Right atrium auricular region (tissue), 2 donors: ENCODE measurements around the gene CEP72. TPM values are rescaled to one million over a fixed set of nuclear protein-coding genes. Genes with fewer than 3 reads are reported as not detected.

Source experiments
- DNase-seq: peaks from one replicate; pipeline ENCODE4 v3.0.0-alpha.2; 2019; ENCODE audit warnings: low spot score
- H3K27ac ChIP-seq, 2 donors: fragments of 200-600 bp; sonication (generic); 1 replicate in 1 of 2; 2 replicates in 1 of 2; pipeline ENCODE4 v1.5.1; 2016 to 2019
- H3K27me3 ChIP-seq, 2 donors: fragments of 200-600 bp; sonication (generic); one replicate each; pipeline versions ENCODE4 v1.5.1 to v1.6.0; 2017 to 2019
- H3K36me3 ChIP-seq: fragments of 200-600 bp; sonication (generic); one replicate; pipeline ENCODE4 v1.5.1; 2016
- H3K4me1 ChIP-seq, 2 donors: fragments of 200-600 bp; sonication (generic); one replicate each; pipeline versions ENCODE4 v1.5.1 to v1.6.0; 2017 to 2019
- H3K4me3 ChIP-seq, 2 donors: fragments of 200-600 bp; sonication (generic); 1 replicate in 1 of 2; 2 replicates in 1 of 2; pipeline ENCODE4 v1.5.1; 2017 to 2019; ENCODE audit warnings: mild to moderate bottlenecking in 1 of 2, moderate library complexity in 1 of 2
- H3K9me3 ChIP-seq, 2 donors: fragments of 200-600 bp; sonication (generic); one replicate each; pipeline ENCODE4 v1.5.1; 2019
- CTCF ChIP-seq, 2 donors: fragments of 200-600 bp; sonication (generic); IDR thresholded peaks; one replicate each; pipeline ENCODE4 v1.5.1; 2019; ENCODE audit warnings: antibody characterized with exemption in 2 of 2
- total RNA-seq, 2 donors: library from RNA; depleted of rRNA; stranded (reverse); fragments of >200 nt; gene quantifications; one replicate each; pipeline ENCODE4 v1.1.0, GENCODE V29; 2016

CEP72 gene
- total RNA-seq, 2 donors from 2014 or later, result 0.41 to 1.0 TPM

GRCh38 chr5:618450-618849 is 6.3 kb downstream of the CEP72 start:
- DNase-seq, result no peak
- H3K27ac ChIP-seq, result no peak overlapping the region
- TF ChIP-seq CTCF (IDR thresholded peaks at IDR 0.05), result no peak
- peaks cover 12% of the 10 kb centered on the region for H3K36me3 ChIP-seq
- no peaks in the 10 kb centered on the region for H3K27me3 ChIP-seq
- H3K4me1 ChIP-seq, result no peaks in the 10 kb centered on the region
- no peaks in the 10 kb centered on the region for H3K9me3 ChIP-seq
- no peak overlapping the region for H3K4me3 ChIP-seq

DNA sequence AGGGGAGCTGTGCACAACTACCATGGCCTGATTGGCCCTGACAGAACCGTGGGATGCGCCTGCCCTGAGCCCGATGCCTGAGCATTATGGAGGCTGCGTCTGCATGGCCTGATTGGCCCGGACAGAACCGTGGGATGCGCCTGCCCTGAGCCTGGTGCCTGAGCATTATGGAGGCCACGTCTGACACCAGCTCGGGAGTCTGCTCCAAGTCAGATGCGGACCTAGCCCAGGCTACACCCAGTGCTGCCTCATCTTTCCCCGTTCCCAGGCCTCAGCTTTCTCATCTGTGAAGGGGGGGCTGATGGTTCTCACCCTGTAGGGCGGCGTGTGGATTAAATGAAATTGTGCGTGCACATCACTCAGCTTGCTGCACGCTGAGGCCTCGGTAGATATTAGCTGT is 7.3 kb downstream of the CEP72 start:
- Histone ChIP-seq H3K4me3 (no peak overlapping the region), H3K27ac (no peak overlapping the region), H3K9me3 (no peaks in the 10 kb centered on the region), H3K36me3 (peaks cover 12% of the 10 kb centered on the region), H3K27me3 (no peaks in the 10 kb centered on the region), H3K4me1 (no peaks in the 10 kb centered on the region)
- no peak for TF ChIP-seq CTCF (IDR thresholded peaks at IDR 0.05)
- no peak for DNase-seq

DNA sequence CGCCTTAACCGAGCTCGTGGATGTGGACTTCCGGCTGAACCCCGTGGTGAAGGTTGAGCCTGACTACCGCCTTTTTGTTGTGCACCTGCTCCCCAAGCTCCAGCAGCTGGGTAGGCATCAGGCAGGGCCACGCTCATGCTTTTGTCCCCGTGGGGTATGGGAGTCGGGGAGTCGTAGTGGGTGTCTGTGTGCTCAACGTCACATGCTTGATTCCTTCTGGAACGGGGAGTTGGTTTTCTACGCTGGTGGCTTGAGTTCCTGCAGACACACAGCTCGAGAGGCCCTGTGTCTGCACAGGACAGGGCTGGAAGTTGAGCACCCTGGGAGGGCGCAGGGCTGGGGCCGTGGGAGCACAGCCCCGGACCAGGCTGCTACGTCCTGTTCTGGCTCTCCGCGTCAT is 8.0 kb downstream of the CEP72 start:
- H3K9me3 ChIP-seq, result no peaks in the 10 kb centered on the region
- H3K27me3 ChIP-seq, result no peaks in the 10 kb centered on the region
- TF ChIP-seq CTCF (IDR thresholded peaks at IDR 0.05), result no peak
- H3K4me1 ChIP-seq, result no peaks in the 10 kb centered on the region
- H3K36me3 ChIP-seq, result peaks cover 12% of the 10 kb centered on the region
- no peak overlapping the region for H3K4me3 ChIP-seq
- H3K27ac ChIP-seq, result no peak overlapping the region
- DNase-seq, result no peak

DNA sequence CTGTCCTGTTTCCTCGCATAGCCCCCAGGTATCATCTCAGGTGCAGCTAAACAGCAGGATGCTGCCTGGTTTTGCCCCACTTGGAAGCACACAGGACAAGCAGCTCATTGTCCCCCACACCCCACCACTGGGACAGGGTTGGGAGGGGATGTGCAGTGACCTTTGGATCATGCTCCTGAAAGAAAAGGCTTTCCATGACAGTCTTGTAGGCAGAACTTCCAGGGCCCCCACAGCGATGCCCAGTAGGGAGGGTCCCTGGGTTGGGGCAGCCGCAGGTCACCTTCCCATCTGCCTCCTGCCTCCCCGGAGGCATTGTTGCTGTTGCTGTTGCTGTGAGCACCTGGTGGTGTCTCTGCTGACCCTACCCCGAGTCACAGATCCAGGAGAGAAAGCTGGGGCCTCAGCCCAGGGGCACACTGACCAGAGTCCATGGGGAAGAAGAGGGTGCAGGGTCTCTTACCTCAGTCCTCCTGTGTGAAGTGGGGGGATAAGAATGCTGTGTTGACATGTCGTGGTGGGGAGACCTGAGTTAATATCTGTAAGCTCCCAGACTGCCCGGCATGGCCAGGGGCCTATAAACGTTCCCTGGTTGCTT is 8.5 kb downstream of the CEP72 start:
- H3K4me3 ChIP-seq, result no peak overlapping the region
- H3K27me3 ChIP-seq, result no peaks in the 10 kb centered on the region
- H3K36me3 ChIP-seq, result peaks cover 12% of the 10 kb centered on the region
- no peaks in the 10 kb centered on the region for H3K4me1 ChIP-seq
- DNase-seq, result no peak
- no peak overlapping the region for H3K27ac ChIP-seq
- H3K9me3 ChIP-seq, result no peaks in the 10 kb centered on the region
- TF ChIP-seq CTCF (IDR thresholded peaks at IDR 0.05), result no peak

GRCh38 chr5:621341-621761 is 9.2 kb downstream of the CEP72 start:
- TF ChIP-seq CTCF (IDR thresholded peaks at IDR 0.05), result no peak
- Histone ChIP-seq H3K36me3 (peaks cover 12% of the 10 kb centered on the region), H3K4me1 (no peaks in the 10 kb centered on the region), H3K9me3 (no peaks in the 10 kb centered on the region), H3K27ac (no peak overlapping the region), H3K27me3 (no peaks in the 10 kb centered on the region), H3K4me3 (no peak overlapping the region)
- DNase-seq, result no peak

DNA sequence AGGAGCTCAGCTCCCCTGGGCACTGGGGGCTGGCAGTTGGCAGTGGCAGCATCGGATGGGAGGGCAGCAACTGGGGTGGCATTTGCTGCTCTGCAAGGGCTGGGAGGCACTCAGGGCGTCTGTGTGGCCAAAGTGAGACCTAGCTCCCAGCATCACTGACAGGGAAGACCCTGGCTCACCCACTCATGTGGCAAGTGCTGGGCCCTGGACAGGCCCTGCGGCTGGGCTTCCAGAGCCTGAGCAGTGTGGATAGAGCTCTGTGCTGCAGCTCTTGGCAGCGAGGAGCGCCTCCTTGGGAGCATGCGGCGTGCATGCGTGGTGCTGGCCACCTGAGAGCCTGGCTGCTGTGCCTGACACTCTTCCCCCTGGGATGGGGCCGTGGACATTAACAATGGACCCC is 10.2 kb downstream of the CEP72 start:
- Histone ChIP-seq H3K4me1 (no peaks in the 10 kb centered on the region), H3K4me3 (no peak overlapping the region), H3K27me3 (no peaks in the 10 kb centered on the region), H3K27ac (no peak overlapping the region), H3K9me3 (no peaks in the 10 kb centered on the region), H3K36me3 (peaks cover 12% of the 10 kb centered on the region)
- no peak for DNase-seq
- TF ChIP-seq CTCF (IDR thresholded peaks at IDR 0.05), result no peak
